Esophagus muscularis mucosa (tissue), 4 donors: ENCODE data around the gene CAMK1.

Source experiments
- CTCF ChIP-seq, 3 experiments: fragments of 200-600 bp in 2 of 3; fragments of 450-650 bp in 1 of 3; sonication (generic) in 2 of 3; IDR thresholded peaks; one replicate each; pipeline ENCODE4 v1.5.1; 2017 to 2019; ENCODE audit warnings: antibody characterized with exemption in 3 of 3, mild to moderate bottlenecking in 2 of 3, moderate library complexity in 1 of 3
- EP300 ChIP-seq: sonication (generic); formaldehyde crosslinking; IDR thresholded peaks from one replicate; pipeline ENCODE4 v1.6.1; 2017; ENCODE audit warnings: antibody characterized with exemption
- POLR2A ChIP-seq: fragments of 450-650 bp; IDR thresholded peaks from one replicate; pipeline ENCODE4 v1.6.1; 2017; ENCODE audit warnings: antibody characterized with exemption, moderate library complexity, mild to moderate bottlenecking, low read depth

GRCh38 chr3:9739181-9739580 is 30.6 kb downstream of the CAMK1 start:
- TF ChIP-seq POLR2A (no peak), EP300 (no peak), CTCF (IDR thresholded peaks at IDR 0.05) (no peak)
